HUES48 (cell line): ENCODE measurements around the gene LCE5A.
"Not testable (repeated sequence)": the region's sequence is repeated elsewhere in the genome, so short reads cannot be mapped to it uniquely, and the experiment has no call there.

Experiments
- H3K27ac ChIP-seq: one replicate; pipeline ENCODE4 v1.7.0; 2013; ENCODE audit warnings: low read depth, low read length, inconsistent platforms
- H3K27me3 ChIP-seq: 2 replicates; pipeline ENCODE4 v1.6.1; 2013; ENCODE audit warnings: mild to moderate bottlenecking, low read length; ENCODE audit not compliant: control insufficient read depth, insufficient read depth
- H3K36me3 ChIP-seq: 2 replicates; pipeline ENCODE4 v1.6.1; 2013; ENCODE audit warnings: low read length; ENCODE audit not compliant: control insufficient read depth, insufficient read depth
- H3K4me1 ChIP-seq: 2 replicates; pipeline ENCODE4 v1.6.1; 2013; ENCODE audit warnings: mild to moderate bottlenecking, low read length; ENCODE audit not compliant: control insufficient read depth, insufficient read depth
- H3K4me3 ChIP-seq: 2 replicates; pipeline ENCODE4 v1.5.1; 2013; ENCODE audit warnings: mild to moderate bottlenecking, low read depth, low read length
- H3K9ac ChIP-seq: 2 replicates; pipeline ENCODE4 v1.6.1; 2013; ENCODE audit warnings: mild to moderate bottlenecking, low read depth, low read length, moderate library complexity
- H3K9me3 ChIP-seq: 2 replicates; pipeline ENCODE4 v1.6.1; 2013; ENCODE audit warnings: low read length; ENCODE audit not compliant: control insufficient read depth, insufficient read depth

LCE5A gene

GRCh38 chr1:152510503-152510902, at the start of gene LCE5A:
TSS of gene LCE5A (plus strand) at chr1:152510803. CDS start at chr1:152511535, 732 bp downstream.
- H3K27me3 ChIP-seq, result no peaks in the 10 kb centered on the region
- H3K4me1 ChIP-seq, result no peaks in the 10 kb centered on the region
- H3K27ac ChIP-seq, result no peak within 1 kb of the TSS
- H3K9ac ChIP-seq, result no peak within 1 kb of the TSS
- peaks cover 96% of the 10 kb centered on the region for H3K9me3 ChIP-seq
- no peaks in the 10 kb centered on the region for H3K36me3 ChIP-seq
- H3K4me3 ChIP-seq, result no peak within 1 kb of the TSS

DNA sequence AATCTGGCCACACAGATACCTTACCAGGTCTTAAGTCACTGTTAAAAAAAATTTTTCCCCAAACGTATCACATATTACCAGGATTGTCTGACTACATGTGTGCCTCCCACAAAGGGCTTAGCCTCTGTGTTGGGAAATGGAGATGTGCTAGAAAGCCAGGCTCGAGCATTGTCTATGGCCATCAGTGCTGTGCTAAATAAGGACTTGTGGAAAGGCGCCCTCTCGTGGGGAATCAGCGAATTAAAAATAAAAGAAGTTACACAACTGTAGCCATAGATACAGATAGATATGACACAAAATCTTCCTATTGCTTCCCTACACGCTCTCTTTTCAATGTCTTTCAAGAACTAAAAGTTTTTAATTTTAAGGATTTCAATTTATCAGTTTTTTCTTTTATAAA, 49.1 kb upstream of the LCE5A start:
- Histone ChIP-seq H3K27me3 (no peaks in the 10 kb centered on the region), H3K9ac (no peak overlapping the region), H3K36me3 (no peaks in the 10 kb centered on the region), H3K4me1 (no peaks in the 10 kb centered on the region), H3K27ac (no peak overlapping the region), H3K4me3 (no peak overlapping the region), H3K9me3 (peaks cover 47% of the 10 kb centered on the region)

DNA sequence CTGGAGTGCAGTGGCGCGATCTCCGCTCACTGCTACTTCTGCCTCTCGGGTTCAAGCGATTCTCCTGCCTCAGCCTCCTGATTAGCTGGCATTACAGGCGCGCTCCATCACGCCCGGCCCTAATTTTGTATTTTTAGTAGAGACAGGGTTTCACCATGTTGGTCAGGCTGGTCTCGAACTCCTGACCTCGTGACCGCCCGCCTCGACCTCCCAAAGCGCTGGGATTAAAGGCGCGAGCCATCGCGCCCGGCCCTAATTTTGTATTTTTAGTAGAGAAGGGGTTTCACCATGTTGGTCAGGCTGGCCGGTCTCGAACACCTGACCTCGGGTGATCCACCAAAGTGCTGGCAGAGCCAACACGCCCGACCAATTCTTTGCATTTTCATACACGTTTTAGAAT, 48.0 kb upstream of the LCE5A start:
- Histone ChIP-seq H3K36me3 (no peaks in the 10 kb centered on the region), H3K9ac (no peak overlapping the region), H3K27ac (no peak overlapping the region), H3K4me3 (no peak overlapping the region), H3K9me3 (peaks cover 47% of the 10 kb centered on the region), H3K27me3 (no peaks in the 10 kb centered on the region), H3K4me1 (no peaks in the 10 kb centered on the region)

- no peaks in the 10 kb centered on the region for H3K4me1 ChIP-seq
- H3K27me3 ChIP-seq, result no peaks in the 10 kb centered on the region
- H3K27ac ChIP-seq, result no peak overlapping the region
- peaks cover 69% of the 10 kb centered on the region for H3K9me3 ChIP-seq
- no peak overlapping the region for H3K4me3 ChIP-seq
- H3K9ac ChIP-seq, result no peak overlapping the region
- H3K36me3 ChIP-seq, result no peaks in the 10 kb centered on the region
Observed at GRCh38 chr1:152466217-152466616, 44.4 kb upstream of the LCE5A start.

DNA sequence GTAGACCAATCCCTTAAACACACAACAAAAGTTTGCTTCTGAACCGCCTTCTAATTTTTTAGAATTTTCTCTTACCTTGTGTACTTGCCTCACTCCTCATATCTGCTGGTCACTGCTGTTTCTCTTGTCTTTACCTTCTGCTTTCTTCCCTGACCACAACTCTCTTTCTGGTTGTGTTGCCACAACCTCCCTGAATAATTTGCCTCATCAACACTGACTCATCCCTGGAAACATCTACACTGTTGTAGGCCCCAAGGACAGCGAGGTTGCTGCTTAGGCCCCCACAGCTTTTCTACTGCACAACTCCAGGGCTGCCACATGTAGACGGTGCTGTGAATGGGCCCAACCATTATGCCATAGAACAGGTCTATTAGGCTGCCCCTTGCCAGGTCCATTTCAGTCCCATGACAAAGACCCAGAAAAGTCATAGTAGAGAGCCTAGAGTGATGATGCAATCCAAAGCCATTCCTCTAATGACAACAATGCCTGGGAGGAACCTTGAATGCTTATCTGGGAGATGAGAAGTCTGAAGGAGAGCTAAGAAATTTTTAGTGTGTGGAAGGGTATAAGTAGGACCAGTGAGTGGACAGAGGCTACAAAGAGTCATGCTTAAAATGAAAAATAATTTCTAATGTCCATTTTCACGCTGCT, 36.6 kb upstream of the LCE5A start:
- no peak overlapping the region for H3K27ac ChIP-seq
- no peaks in the 10 kb centered on the region for H3K36me3 ChIP-seq
- H3K9me3 ChIP-seq, result peaks cover 77% of the 10 kb centered on the region
- H3K9ac ChIP-seq, result no peak overlapping the region
- H3K27me3 ChIP-seq, result no peaks in the 10 kb centered on the region
- H3K4me1 ChIP-seq, result no peaks in the 10 kb centered on the region
- no peak overlapping the region for H3K4me3 ChIP-seq

- H3K4me1 ChIP-seq, result no peaks in the 10 kb centered on the region
- no peaks in the 10 kb centered on the region for H3K27me3 ChIP-seq
- H3K9me3 ChIP-seq, result peaks cover 89% of the 10 kb centered on the region
- no peak overlapping the region for H3K27ac ChIP-seq
- H3K9ac ChIP-seq, result no peak overlapping the region
- no peak overlapping the region for H3K4me3 ChIP-seq
- H3K36me3 ChIP-seq, result no peaks in the 10 kb centered on the region
Observed at GRCh38 chr1:152479792-152480595, 30.6 kb upstream of the LCE5A start.

DNA sequence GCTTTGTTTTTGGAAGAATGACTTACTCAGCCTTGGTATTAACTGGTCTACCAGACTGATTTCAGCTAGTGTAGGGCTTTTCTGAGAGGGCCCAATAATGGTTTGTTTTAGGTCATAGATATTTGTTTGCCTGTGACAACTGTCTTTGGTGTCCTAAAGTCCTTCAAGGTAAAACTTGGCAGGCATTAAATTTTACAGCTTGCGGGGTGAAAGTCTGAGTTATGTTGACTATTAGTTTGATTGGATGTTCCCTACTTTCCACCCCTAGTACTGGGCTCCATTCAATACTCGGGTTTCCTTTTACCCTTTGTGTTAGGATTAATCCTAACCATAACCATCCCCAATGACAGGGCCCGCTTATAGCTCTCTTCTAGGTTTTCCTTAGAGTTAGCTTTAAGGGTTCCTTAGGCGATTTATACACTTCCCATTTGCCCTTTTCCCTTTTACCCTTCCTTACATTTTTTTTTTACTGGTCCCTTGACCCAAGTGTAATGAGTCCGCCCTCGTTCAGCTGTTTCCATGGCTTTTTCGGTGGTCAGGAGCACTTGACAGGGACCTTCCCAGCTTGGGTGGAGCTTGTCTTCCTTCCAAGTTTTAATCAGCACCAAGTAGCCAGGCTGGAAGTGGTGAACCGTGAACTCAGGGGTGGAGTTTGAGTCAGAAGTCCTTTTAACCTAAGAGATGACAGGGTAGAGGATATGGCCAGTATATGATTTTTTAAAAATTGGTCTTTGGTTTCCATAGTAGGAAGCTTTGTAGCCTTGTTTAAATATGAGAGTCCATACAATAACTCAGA, 28.5 kb upstream of the LCE5A start:
- Histone ChIP-seq H3K9me3 (peaks cover 93% of the 10 kb centered on the region), H3K27ac (no peak overlapping the region)

DNA sequence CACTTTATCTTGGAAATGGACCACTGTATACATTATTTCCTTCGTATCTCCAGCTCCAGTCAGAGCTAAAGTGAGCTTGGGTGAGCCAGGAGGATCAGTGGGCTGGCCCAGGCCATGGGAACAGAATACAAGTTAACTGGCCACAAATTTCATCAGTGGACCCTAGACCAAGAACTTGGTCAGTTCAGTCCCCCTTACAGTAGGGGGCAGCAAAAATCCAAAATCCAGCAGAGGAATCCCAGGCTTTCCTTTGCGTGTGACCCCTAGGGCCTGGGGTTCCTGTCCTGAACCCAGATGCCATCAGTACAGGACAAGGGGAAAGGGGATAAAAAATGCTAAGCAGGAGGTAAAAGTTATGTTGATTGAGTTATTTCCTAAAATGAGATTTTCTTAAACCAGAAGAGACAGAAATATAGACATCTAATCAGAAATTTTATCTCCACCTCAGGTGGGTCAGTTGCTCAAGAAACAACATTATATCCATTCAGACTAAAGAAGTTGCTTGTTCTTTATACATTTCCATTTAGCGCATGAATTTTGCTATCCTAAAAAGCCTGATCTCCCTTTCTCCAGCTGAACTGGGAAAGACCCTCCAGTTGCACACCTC, 24.1 kb upstream of the LCE5A start:
- no peaks in the 10 kb centered on the region for H3K27me3 ChIP-seq
- no peak overlapping the region for H3K4me3 ChIP-seq
- no peaks in the 10 kb centered on the region for H3K36me3 ChIP-seq
- peaks cover 68% of the 10 kb centered on the region for H3K9me3 ChIP-seq
- no peaks in the 10 kb centered on the region for H3K4me1 ChIP-seq
- H3K9ac ChIP-seq, result no peak overlapping the region
- H3K27ac ChIP-seq, result no peak overlapping the region

More for the DNA sequence above, 28.5 kb upstream of the LCE5A start:
- Histone ChIP-seq H3K27me3 (no peaks in the 10 kb centered on the region), H3K4me3 (no peak overlapping the region), H3K36me3 (no peaks in the 10 kb centered on the region), H3K9ac (no peak overlapping the region), H3K4me1 (no peaks in the 10 kb centered on the region)

DNA sequence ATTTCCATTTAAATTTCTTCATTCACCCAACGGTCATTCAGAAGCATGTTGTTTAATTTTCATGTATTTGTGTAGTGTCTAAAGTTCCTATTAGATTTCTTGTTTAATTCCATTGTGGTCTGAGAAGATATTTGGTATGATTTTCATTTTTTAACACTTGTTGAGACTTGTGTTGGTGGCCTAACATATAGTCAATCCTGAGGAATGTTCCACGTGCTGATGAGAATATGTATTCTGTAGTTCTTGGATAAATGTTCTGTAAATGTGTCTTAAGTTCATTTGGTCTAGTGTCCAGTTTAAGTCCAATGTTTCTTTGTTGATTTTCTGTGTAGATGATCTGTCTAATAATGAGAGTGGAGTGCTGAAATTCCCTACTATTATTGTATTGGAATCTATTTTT, 22.7 kb upstream of the LCE5A start:
- Histone ChIP-seq H3K4me3 (no peak overlapping the region), H3K27ac (no peak overlapping the region), H3K36me3 (no peaks in the 10 kb centered on the region), H3K9ac (no peak overlapping the region), H3K9me3 (peaks cover 67% of the 10 kb centered on the region), H3K27me3 (no peaks in the 10 kb centered on the region), H3K4me1 (no peaks in the 10 kb centered on the region)

GRCh38 chr1:152491537-152491936, 19.1 kb upstream of the LCE5A start:
- peaks cover 67% of the 10 kb centered on the region for H3K9me3 ChIP-seq
- not testable (repeated sequence) for H3K4me3 ChIP-seq, H3K27ac ChIP-seq, H3K27me3 ChIP-seq, H3K9ac ChIP-seq, H3K36me3 ChIP-seq, H3K4me1 ChIP-seq
